ENCODE measurements around the gene RUNX3.

GRCh38 chr1:24975391-24975790 lies 45.3 kb upstream of the RUNX3 start:
- TF ChIP-seq MAX (IDR thresholded peaks at IDR 0.05) (no peak), POLR2AphosphoS5 (IDR thresholded peaks at IDR 0.05; ENCODE audit: low read depth, low read length) (no peak), CHD7 (IDR thresholded peaks at IDR 0.05; ENCODE audit: insufficient replicate concordance, low read length) (no peak), RFX5 (IDR thresholded peaks at IDR 0.05; ENCODE audit: borderline replicate concordance, low read depth, low read length) (no peak), CTCF (IDR thresholded peaks at IDR 0.05; ENCODE audit: control extremely low read depth in 1 of 3, insufficient read depth in 1 of 3, low read depth in 1 of 3, low read length in 3 of 3) (no peak), JUN (IDR thresholded peaks at IDR 0.05; ENCODE audit: low read depth, low read length) (no peak), FOSL1 (IDR thresholded peaks at IDR 0.05; ENCODE audit: insufficient read depth, low read depth, low read length) (no peak)

Data from H1 (cell line).